ENCODE measurements around the gene TCL1B. TPM values are rescaled to one million over a fixed set of nuclear protein-coding genes. Genes with fewer than 3 reads are reported as not detected.
A peak's percentile ranks its signal among the peaks of the same experiment; 100 is the strongest.

TCL1B gene
- total and polyA plus RNA-seq, 2 experiments from 2014 or later: 5.5 to 6.0 TPM

- no peaks in the 10 kb centered on the region for H4K20me1 ChIP-seq (replicated peaks; ENCODE audit: insufficient read depth)
- TF ChIP-seq ZNF462 (CRISPR knock-in tag; IDR thresholded peaks at IDR 0.05) (no peak), POLR2AphosphoS5 (IDR thresholded peaks at IDR 0.05; ENCODE audit: low read depth) (peak; percentile 31), CTCF (conservative IDR thresholded peaks at IDR 0.05; ENCODE audit: low read depth in 2 of 2) (peak; percentile 38 to 64)
- H3K9me2 ChIP-seq (ENCODE audit: insufficient read depth): no peaks in the 10 kb centered on the region
- no peak within 1 kb of the TSS for H3K27ac ChIP-seq (ENCODE audit: low read depth)
- Mint-ChIP-seq H3K4me3 (no peak within 1 kb of the TSS), H3K9me3 (no peaks in the 10 kb centered on the region), H3K4me1 (peaks cover 4% of the 10 kb centered on the region), H3K36me3 (ENCODE audit: low read depth) (no peaks in the 10 kb centered on the region), H3K27me3 (ENCODE audit: insufficient read depth, low read depth, poor library complexity) (peaks cover 19% of the 10 kb centered on the region), H3K27ac (no peak within 1 kb of the TSS)
- peaks cover 18% of the 10 kb centered on the region; the same call in 1 of the 2 replicates for H3K27me3 ChIP-seq (ENCODE audit: insufficient read depth)
- H3K4me2 ChIP-seq: peak within 1 kb of the TSS; percentile 68
- H3K36me3 ChIP-seq (ENCODE audit: insufficient read depth): no peaks in the 10 kb centered on the region
- no peaks in the 10 kb centered on the region for H3F3A ChIP-seq (replicated peaks; ENCODE audit: low read depth)
- H3K4me1 ChIP-seq (ENCODE audit: insufficient read depth): peaks cover 11% of the 10 kb centered on the region
- ATAC-seq (peak; percentile 89), DNase-seq (ENCODE audit: low spot score) (peak; percentile 89)
- H3K4me3 ChIP-seq: peak within 1 kb of the TSS; percentile 44; the same call in 1 of the 2 replicates
- no peaks in the 10 kb centered on the region for H3K79me2 ChIP-seq (replicated peaks; ENCODE audit: insufficient read depth)
- H2AFZ ChIP-seq: peak within 1 kb of the TSS; percentile 97
These were observed 27.6 kb downstream of the TCL1B start, which contains the start of gene TCL1A for GRCh38 chr14:95713596-95714371. Gene TCL1A, minus strand, starts transcription at chr14:95714125. Its CDS starts 59 bp downstream, at chr14:95714066.
